K562 (cell line): ENCODE data around the gene MEF2C. TPM values are rescaled to one million over a fixed set of nuclear protein-coding genes. Genes with fewer than 3 reads are reported as not detected.
A peak's percentile ranks its signal among the peaks of the same experiment; 100 is the strongest.

Experiments
- BHLHE40 ChIP-seq: IDR thresholded peaks from 2 replicates; pipeline ENCODE4 v1.6.1; 2011; ENCODE audit warnings: low read length, improper control_type of control experiment
- CHD1 ChIP-seq: fragments of 200-600 bp; sonication (generic); IDR thresholded peaks from one replicate; pipeline ENCODE4 v1.6.1; 2012; ENCODE audit warnings: mild to moderate bottlenecking, moderate library complexity, low read length, inconsistent platforms
- E2F3 ChIP-seq: fragments of 250-450 bp; sonication (Bioruptor Pico); IDR thresholded peaks from 2 replicates; pipeline ENCODE4 v1.4.0; 2020; ENCODE audit warnings: mild to moderate bottlenecking
- HLTF ChIP-seq: fragments of 450-650 bp; IDR thresholded peaks from 2 replicates; pipeline ENCODE4 v1.6.1; 2016
- HNRNPH1 ChIP-seq: fragments of 200-400 bp; formaldehyde crosslinking; optimal IDR thresholded peaks from 2 replicates; pipeline ENCODE3; 2017; ENCODE audit warnings: low read depth, mild to moderate bottlenecking, low read length, moderate library complexity
- MECOM ChIP-seq: fragments of 250-450 bp; sonication (Bioruptor Pico); IDR thresholded peaks from 2 replicates; pipeline ENCODE4 v1.8.0; 2022; ENCODE audit warnings: inconsistent platforms
- NFIC ChIP-seq: fragments of 450-650 bp; IDR thresholded peaks from 2 replicates; pipeline ENCODE4 v1.6.1; 2017; ENCODE audit warnings: mild to moderate bottlenecking, inconsistent platforms
- NR1H2 ChIP-seq: sonication (generic); formaldehyde crosslinking; IDR thresholded peaks from 2 replicates; pipeline ENCODE4 v1.4.0; 2020; ENCODE audit warnings: mild to moderate bottlenecking, missing genetic modification reagents
- POLR2AphosphoS2 ChIP-seq: IDR thresholded peaks from 2 replicates; pipeline ENCODE4 v1.6.1; 2012; ENCODE audit warnings: low read length, improper control_type of control experiment
- RBM15 ChIP-seq: fragments of 200-400 bp; formaldehyde crosslinking; IDR thresholded peaks from 2 replicates; pipeline ENCODE4 v1.6.1; 2018; ENCODE audit warnings: mild to moderate bottlenecking, low read length, moderate library complexity; ENCODE audit not compliant: insufficient read depth
- SRSF3 ChIP-seq: fragments of 200-400 bp; formaldehyde crosslinking; IDR thresholded peaks from 2 replicates; pipeline ENCODE4 v1.6.1; 2016; ENCODE audit warnings: mild to moderate bottlenecking, low read length, moderate library complexity; ENCODE audit not compliant: insufficient read depth
- TCFL5 ChIP-seq: fragments of 250-450 bp; sonication (Bioruptor Pico); conservative IDR thresholded peaks from 2 replicates; pipeline ENCODE4 v1.6.1; 2021; ENCODE audit warnings: mild to moderate bottlenecking, moderate library complexity, matching md5 sums
- XRCC3 ChIP-seq: fragments of 450-650 bp; IDR thresholded peaks from 2 replicates; pipeline ENCODE4 v1.6.1; 2017; ENCODE audit warnings: mild to moderate bottlenecking, moderate library complexity
- ZNF41 ChIP-seq: fragments of 250-450 bp; sonication (Bioruptor Pico); conservative IDR thresholded peaks from 2 replicates; pipeline ENCODE4 v1.4.0; 2020; ENCODE audit warnings: mild to moderate bottlenecking
- ZNF766 ChIP-seq: fragments of 200-800 bp; sonication (Bioruptor generic); conservative IDR thresholded peaks from 2 replicates; pipeline ENCODE4 v1.6.1; 2016; ENCODE audit warnings: missing genetic modification characterization, missing compliant biosample characterization
- ZZZ3 ChIP-seq: fragments of 450-650 bp; IDR thresholded peaks from 2 replicates; pipeline ENCODE4 v1.6.1; 2016; ENCODE audit warnings: antibody characterized with exemption, mild to moderate bottlenecking, moderate library complexity
- polyA plus RNA-seq, 8 experiments: library from polyadenylated mRNA; depleted of rRNA in 4 of 8; stranded (reverse) in 5 of 8; unstranded in 3 of 8; fragments of >200 nt; fragmentation: Nextera tagmentation in 2 of 8; fragmentation: Illumina TruSeq in 1 of 8; extraction: Ambion mirVana in 2 of 8; extraction: Trizol in 1 of 8; gene quantifications; 2 replicates each; pipeline versions ENCODE4 v1.2.1 to v1.2.3, GENCODE V29; 2011 to 2014; ENCODE audit warnings: inconsistent platforms in 1 of 8, missing spikeins in 1 of 8
- total RNA-seq, 7 experiments: library from RNA; depleted of rRNA in 6 of 7; stranded (reverse); fragments of >200 nt in 6 of 7; fragmentation: Illumina TruSeq in 2 of 7; extraction: Trizol in 2 of 7; gene quantifications; 2 replicates each; pipeline versions ENCODE4 v1.2.1 to v1.2.3, GENCODE V29; 2011 to 2021; ENCODE audit warnings: low replicate concordance in 1 of 7
- TF ChIP-seq, protein P1 (sequence below): fragments of 450-650 bp; IDR thresholded peaks from 2 replicates; pipeline ENCODE4 v1.7.1; 2018; ENCODE audit warnings: mild to moderate bottlenecking, low read depth; ENCODE audit not compliant: partially characterized antibody
- TF ChIP-seq, protein P2 (sequence below): fragments of 200-800 bp; sonication (Bioruptor generic); IDR thresholded peaks from 2 replicates; pipeline ENCODE4 v1.6.1; 2017; ENCODE audit warnings: missing genetic modification characterization, missing compliant biosample characterization
- TF ChIP-seq, protein P3 (sequence below): sonication (generic); formaldehyde crosslinking; IDR thresholded peaks from 2 replicates; pipeline ENCODE4 v1.8.1; 2023; ENCODE audit warnings: mild to moderate bottlenecking, missing genetic modification reagents
- TF ChIP-seq, protein P4 (sequence below): fragments of 250-450 bp; sonication (Bioruptor Pico); IDR thresholded peaks from 2 replicates; pipeline ENCODE4 v1.6.1; 2021; ENCODE audit warnings: mild to moderate bottlenecking
- TF ChIP-seq, protein P5 (sequence below): fragments of 450-650 bp; conservative IDR thresholded peaks from 2 replicates; pipeline ENCODE4 v1.6.1; 2016; ENCODE audit warnings: missing genetic modification characterization, low read depth, mild to moderate bottlenecking, control low read depth, missing compliant biosample characterization

Gene MEF2C
- total and polyA plus RNA-seq, 9 of the 15 experiments (the other 6 are each of a cell fraction or from before 2014, with no cell fraction given), result 25.1 to 67.8 (median 58.3) TPM

DNA sequence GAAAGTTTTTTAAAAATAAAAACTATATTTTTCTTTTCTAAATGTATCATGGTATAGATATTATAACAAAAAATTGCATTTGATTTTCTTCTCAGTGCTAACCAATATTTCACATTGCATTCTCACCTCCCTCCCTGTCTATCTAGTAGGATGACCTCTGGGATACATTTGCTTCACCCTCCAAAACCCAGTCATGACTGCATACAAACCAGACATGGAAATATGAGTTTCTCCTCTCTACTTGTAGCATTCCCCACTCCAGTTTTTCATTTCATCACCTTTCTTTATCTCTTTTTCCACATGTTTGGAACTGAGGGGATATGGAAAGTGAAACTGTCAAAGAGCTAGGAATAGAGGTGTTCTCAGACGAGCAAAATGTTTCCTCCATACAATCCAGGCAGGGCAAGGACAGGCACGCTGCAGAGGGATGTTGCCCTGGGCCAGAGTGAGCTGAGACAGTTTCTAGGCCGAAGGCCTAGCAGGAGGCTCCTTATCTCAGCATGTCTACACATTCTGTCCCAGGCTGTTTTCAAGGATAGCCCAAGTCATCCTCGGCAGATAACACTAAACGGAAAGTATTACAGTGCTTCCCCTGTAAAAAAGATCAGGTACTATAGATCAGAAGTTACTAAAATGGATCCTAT is 46.7 kb downstream of the MEF2C start (continued):
- TF ChIP-seq, protein P1, sequence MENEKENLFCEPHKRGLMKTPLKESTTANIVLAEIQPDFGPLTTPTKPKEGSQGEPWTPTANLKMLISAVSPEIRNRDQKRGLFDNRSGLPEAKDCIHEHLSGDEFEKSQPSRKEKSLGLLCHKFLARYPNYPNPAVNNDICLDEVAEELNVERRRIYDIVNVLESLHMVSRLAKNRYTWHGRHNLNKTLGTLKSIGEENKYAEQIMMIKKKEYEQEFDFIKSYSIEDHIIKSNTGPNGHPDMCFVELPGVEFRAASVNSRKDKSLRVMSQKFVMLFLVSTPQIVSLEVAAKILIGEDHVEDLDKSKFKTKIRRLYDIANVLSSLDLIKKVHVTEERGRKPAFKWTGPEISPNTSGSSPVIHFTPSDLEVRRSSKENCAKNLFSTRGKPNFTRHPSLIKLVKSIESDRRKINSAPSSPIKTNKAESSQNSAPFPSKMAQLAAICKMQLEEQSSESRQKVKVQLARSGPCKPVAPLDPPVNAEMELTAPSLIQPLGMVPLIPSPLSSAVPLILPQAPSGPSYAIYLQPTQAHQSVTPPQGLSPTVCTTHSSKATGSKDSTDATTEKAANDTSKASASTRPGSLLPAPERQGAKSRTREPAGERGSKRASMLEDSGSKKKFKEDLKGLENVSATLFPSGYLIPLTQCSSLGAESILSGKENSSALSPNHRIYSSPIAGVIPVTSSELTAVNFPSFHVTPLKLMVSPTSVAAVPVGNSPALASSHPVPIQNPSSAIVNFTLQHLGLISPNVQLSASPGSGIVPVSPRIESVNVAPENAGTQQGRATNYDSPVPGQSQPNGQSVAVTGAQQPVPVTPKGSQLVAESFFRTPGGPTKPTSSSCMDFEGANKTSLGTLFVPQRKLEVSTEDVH, result no peak
- TF ChIP-seq, protein P2, sequence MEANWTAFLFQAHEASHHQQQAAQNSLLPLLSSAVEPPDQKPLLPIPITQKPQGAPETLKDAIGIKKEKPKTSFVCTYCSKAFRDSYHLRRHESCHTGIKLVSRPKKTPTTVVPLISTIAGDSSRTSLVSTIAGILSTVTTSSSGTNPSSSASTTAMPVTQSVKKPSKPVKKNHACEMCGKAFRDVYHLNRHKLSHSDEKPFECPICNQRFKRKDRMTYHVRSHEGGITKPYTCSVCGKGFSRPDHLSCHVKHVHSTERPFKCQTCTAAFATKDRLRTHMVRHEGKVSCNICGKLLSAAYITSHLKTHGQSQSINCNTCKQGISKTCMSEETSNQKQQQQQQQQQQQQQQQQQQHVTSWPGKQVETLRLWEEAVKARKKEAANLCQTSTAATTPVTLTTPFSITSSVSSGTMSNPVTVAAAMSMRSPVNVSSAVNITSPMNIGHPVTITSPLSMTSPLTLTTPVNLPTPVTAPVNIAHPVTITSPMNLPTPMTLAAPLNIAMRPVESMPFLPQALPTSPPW (CRISPR knock-in tag), result no peak
- TF ChIP-seq MECOM (CRISPR knock-in tag) (peak; percentile 69), HNRNPH1 (no peak), HLTF (no peak), ZZZ3 (no peak), TCFL5 (CRISPR knock-in tag) (no peak), NR1H2 (CRISPR knock-in tag) (no peak), RBM15 (no peak), POLR2AphosphoS2 (no peak), E2F3 (CRISPR knock-in tag) (0 out of 2 replicates have a peak, but pooled peaks have one; percentile 38), XRCC3 (no peak), NFIC (peak; percentile 57; the same call in 1 of the 2 replicates), CHD1 (no peak), ZNF766 (CRISPR knock-in tag) (peak; percentile 34; the same call in 1 of the 2 replicates), ZNF41 (0 out of 2 replicates have a peak, but pooled peaks have one; percentile 32), BHLHE40 (peak; percentile 40; the same call in 1 of the 2 replicates), SRSF3 (no peak)
- TF ChIP-seq, protein P3, sequence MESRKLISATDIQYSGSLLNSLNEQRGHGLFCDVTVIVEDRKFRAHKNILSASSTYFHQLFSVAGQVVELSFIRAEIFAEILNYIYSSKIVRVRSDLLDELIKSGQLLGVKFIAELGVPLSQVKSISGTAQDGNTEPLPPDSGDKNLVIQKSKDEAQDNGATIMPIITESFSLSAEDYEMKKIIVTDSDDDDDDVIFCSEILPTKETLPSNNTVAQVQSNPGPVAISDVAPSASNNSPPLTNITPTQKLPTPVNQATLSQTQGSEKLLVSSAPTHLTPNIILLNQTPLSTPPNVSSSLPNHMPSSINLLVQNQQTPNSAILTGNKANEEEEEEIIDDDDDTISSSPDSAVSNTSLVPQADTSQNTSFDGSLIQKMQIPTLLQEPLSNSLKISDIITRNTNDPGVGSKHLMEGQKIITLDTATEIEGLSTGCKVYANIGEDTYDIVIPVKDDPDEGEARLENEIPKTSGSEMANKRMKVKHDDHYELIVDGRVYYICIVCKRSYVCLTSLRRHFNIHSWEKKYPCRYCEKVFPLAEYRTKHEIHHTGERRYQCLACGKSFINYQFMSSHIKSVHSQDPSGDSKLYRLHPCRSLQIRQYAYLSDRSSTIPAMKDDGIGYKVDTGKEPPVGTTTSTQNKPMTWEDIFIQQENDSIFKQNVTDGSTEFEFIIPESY (CRISPR knock-in tag), result 0 out of 2 replicates have a peak, but pooled peaks have one; percentile 19
- TF ChIP-seq, protein P4, sequence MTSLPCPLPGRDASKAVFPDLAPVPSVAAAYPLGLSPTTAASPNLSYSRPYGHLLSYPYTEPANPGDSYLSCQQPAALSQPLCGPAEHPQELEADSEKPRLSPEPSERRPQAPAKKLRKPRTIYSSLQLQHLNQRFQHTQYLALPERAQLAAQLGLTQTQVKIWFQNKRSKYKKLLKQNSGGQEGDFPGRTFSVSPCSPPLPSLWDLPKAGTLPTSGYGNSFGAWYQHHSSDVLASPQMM (CRISPR knock-in tag), result no peak
- TF ChIP-seq, protein P5, sequence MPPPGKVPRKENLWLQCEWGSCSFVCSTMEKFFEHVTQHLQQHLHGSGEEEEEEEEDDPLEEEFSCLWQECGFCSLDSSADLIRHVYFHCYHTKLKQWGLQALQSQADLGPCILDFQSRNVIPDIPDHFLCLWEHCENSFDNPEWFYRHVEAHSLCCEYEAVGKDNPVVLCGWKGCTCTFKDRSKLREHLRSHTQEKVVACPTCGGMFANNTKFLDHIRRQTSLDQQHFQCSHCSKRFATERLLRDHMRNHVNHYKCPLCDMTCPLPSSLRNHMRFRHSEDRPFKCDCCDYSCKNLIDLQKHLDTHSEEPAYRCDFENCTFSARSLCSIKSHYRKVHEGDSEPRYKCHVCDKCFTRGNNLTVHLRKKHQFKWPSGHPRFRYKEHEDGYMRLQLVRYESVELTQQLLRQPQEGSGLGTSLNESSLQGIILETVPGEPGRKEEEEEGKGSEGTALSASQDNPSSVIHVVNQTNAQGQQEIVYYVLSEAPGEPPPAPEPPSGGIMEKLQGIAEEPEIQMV (tag), result no peak
